ENCODE results near the gene GSE1. TPM values are rescaled to one million over a fixed set of nuclear protein-coding genes. Genes with fewer than 3 reads are reported as not detected.

Gene GSE1
- polyA plus RNA-seq, 1 donor (not counting 4 experiments of a cell fraction or from before 2014, with no cell fraction given): 5.0 TPM

- Histone ChIP-seq H3K27me3 (ENCODE audit: control insufficient read depth, extremely low read depth, insufficient read depth, low read length) (no peaks in the 10 kb centered on the region), H3K4me2 (ENCODE audit: control insufficient read depth, extremely low read depth, insufficient read depth, low read depth, low read length) (no peak overlapping the region), H3K9me1 (ENCODE audit: control insufficient read depth, extremely low read depth, insufficient read depth, low read length) (no peaks in the 10 kb centered on the region), H3K4me3 (ENCODE audit: control insufficient read depth in 2 of 3, extremely low read depth in 1 of 3, insufficient read depth in 2 of 3, low read depth in 1 of 3, low read length in 3 of 3) (no peak overlapping the region), H2AFZ (ENCODE audit: control insufficient read depth, low read length) (no peak overlapping the region), H3K27ac (ENCODE audit: control insufficient read depth, insufficient read depth, low read length) (no peak overlapping the region), H3K9me3 (ENCODE audit: control insufficient read depth, low read depth, low read length) (no peaks in the 10 kb centered on the region), H3K36me3 (ENCODE audit: control insufficient read depth in 2 of 2, extremely low read depth in 1 of 2, insufficient read depth in 2 of 2, low read length in 2 of 2) (peaks cover 28 to 38% of the 10 kb centered on the region in 2 experiments), H3K9ac (ENCODE audit: control insufficient read depth, extremely low read depth, insufficient read depth, low read length) (no peak overlapping the region), H3K4me1 (ENCODE audit: control insufficient read depth, extremely low read depth, insufficient read depth, low read length) (no peaks in the 10 kb centered on the region), H4K20me1 (ENCODE audit: control insufficient read depth, extremely low read depth, insufficient read depth, low read length) (peaks cover 13% of the 10 kb centered on the region), H3K79me2 (ENCODE audit: control insufficient read depth, insufficient read depth, low read length) (peaks cover 10% of the 10 kb centered on the region)
- DNase-seq (ENCODE audit: low read depth, low spot score): no peak
- dilution Hi-C loops (cut with MboI; ENCODE audit: extremely low pct_ligation_motif_present, low sequenced_read_pairs): no loop called here
- TF ChIP-seq CTCF (optimal IDR thresholded peaks at IDR 0.05 in 1 of 3, IDR thresholded peaks at IDR 0.05 in 1 of 3, conservative IDR thresholded peaks at IDR 0.05 in 1 of 3; ENCODE audit: extremely low read depth in 1 of 3, insufficient read depth in 2 of 3, low read length in 3 of 3) (no peak), EZH2 (IDR thresholded peaks at IDR 0.05; ENCODE audit: low read length) (no peak)
- no peak for FAIRE-seq
Measured at GRCh38 chr16:85708338-85708737, 95.2 kb downstream of the GSE1 start.

- Histone ChIP-seq H3K4me1 (ENCODE audit: control insufficient read depth, extremely low read depth, insufficient read depth, low read length) (peaks cover under 1% of the 10 kb centered on the region), H3K27me3 (ENCODE audit: control insufficient read depth, extremely low read depth, insufficient read depth, low read length) (no peaks in the 10 kb centered on the region), H3K79me2 (ENCODE audit: control insufficient read depth, insufficient read depth, low read length) (peaks cover 17% of the 10 kb centered on the region), H3K36me3 (ENCODE audit: control insufficient read depth in 2 of 2, extremely low read depth in 1 of 2, insufficient read depth in 2 of 2, low read length in 2 of 2) (peaks cover 30 to 37% of the 10 kb centered on the region in 2 experiments), H3K9ac (ENCODE audit: control insufficient read depth, extremely low read depth, insufficient read depth, low read length) (no peak overlapping the region), H3K4me3 (ENCODE audit: control insufficient read depth in 2 of 3, extremely low read depth in 1 of 3, insufficient read depth in 2 of 3, low read depth in 1 of 3, low read length in 3 of 3) (no peak overlapping the region), H4K20me1 (ENCODE audit: control insufficient read depth, extremely low read depth, insufficient read depth, low read length) (peaks cover 13% of the 10 kb centered on the region), H2AFZ (ENCODE audit: control insufficient read depth, low read length) (no peak overlapping the region), H3K4me2 (ENCODE audit: control insufficient read depth, extremely low read depth, insufficient read depth, low read depth, low read length) (no peak overlapping the region), H3K9me3 (ENCODE audit: control insufficient read depth, low read depth, low read length) (no peaks in the 10 kb centered on the region), H3K9me1 (ENCODE audit: control insufficient read depth, extremely low read depth, insufficient read depth, low read length) (no peaks in the 10 kb centered on the region), H3K27ac (ENCODE audit: control insufficient read depth, insufficient read depth, low read length) (no peak overlapping the region)
- TF ChIP-seq EZH2 (IDR thresholded peaks at IDR 0.05; ENCODE audit: low read length): no peak
- TF ChIP-seq CTCF (optimal IDR thresholded peaks at IDR 0.05 in 1 of 3, IDR thresholded peaks at IDR 0.05 in 1 of 3, conservative IDR thresholded peaks at IDR 0.05 in 1 of 3; ENCODE audit: extremely low read depth in 1 of 3, insufficient read depth in 2 of 3, low read length in 3 of 3): no peak
- DNase-seq (ENCODE audit: low read depth, low spot score): no peak
- no peak for FAIRE-seq
- dilution Hi-C loops (cut with MboI; ENCODE audit: extremely low pct_ligation_motif_present, low sequenced_read_pairs): no loop called here
Measured at GRCh38 chr16:85709766-85710585, 96.9 kb downstream of the GSE1 start.

Data from keratinocyte (primary cell).